A673 (cell line): ENCODE results near the gene MRTFA. TPM values are rescaled to one million over a fixed set of nuclear protein-coding genes. Genes with fewer than 3 reads are reported as not detected.
A peak's percentile ranks its signal among the peaks of the same experiment; 100 is the strongest.

Experiments used
- BruUV-seq: library from RNA; stranded (reverse); fragments of 400-500 nt; replicated peaks from 2 replicates; lab custom pipeline; 2021; lab: Mats Ljungman, UMichigan
- CTCF ChIA-PET: fragments of 300-600 bp; sonication (Branson Sonifier 250); formaldehyde crosslinking; loops from one replicate; lab custom pipeline; 2022; ENCODE audit warnings: antibody characterized with exemption; lab: Charles Lee
- POLR2A ChIA-PET: fragments of 300-600 bp; sonication (Branson Sonifier 250); formaldehyde crosslinking; loops from one replicate; lab custom pipeline; 2022; ENCODE audit warnings: antibody characterized with exemption; ENCODE audit not compliant: low non-redundant PET; lab: Charles Lee
- DNase-seq: peaks from one replicate; pipeline ENCODE4 v3.0.0-alpha.2; 2015; ENCODE audit warnings: low spot score
- H3K27ac ChIP-seq: fragments of 200-600 bp; sonication (generic); 2 replicates; pipeline ENCODE4 v1.5.1; 2016; ENCODE audit warnings: mixed run types, low read depth, mild to moderate bottlenecking, mixed read lengths, antibody characterized with exemption, low read length; ENCODE audit not compliant: poor library complexity, severe bottlenecking
- H3K27me3 ChIP-seq: fragments of 200-600 bp; sonication (generic); replicated peaks from 2 replicates; pipeline ENCODE4 v1.6.1; 2017; ENCODE audit warnings: mixed run types, low read depth, mild to moderate bottlenecking, mixed read lengths, antibody characterized with exemption, low read length; ENCODE audit not compliant: insufficient read depth, poor library complexity
- H3K36me3 ChIP-seq: fragments of 200-600 bp; sonication (generic); 2 replicates; pipeline ENCODE4 v1.6.1; 2016; ENCODE audit warnings: mixed run types, mild to moderate bottlenecking, mixed read lengths, antibody characterized with exemption, low read length; ENCODE audit not compliant: insufficient read depth, poor library complexity, severe bottlenecking
- H3K4me1 ChIP-seq: fragments of 200-600 bp; sonication (generic); 2 replicates; pipeline ENCODE4 v1.6.1; 2017; ENCODE audit warnings: mixed run types, mild to moderate bottlenecking, mixed read lengths, antibody characterized with exemption, low read length; ENCODE audit not compliant: insufficient read depth, poor library complexity, severe bottlenecking
- H3K4me3 ChIP-seq: fragments of 200-600 bp; sonication (generic); 2 replicates; pipeline ENCODE4 v1.5.1; 2016; ENCODE audit warnings: low read depth, mixed run types, mild to moderate bottlenecking, mixed read lengths, low read length; ENCODE audit not compliant: poor library complexity, severe bottlenecking
- H3K9me3 ChIP-seq: fragments of 200-600 bp; sonication (generic); 2 replicates; pipeline ENCODE4 v1.6.1; 2016; ENCODE audit warnings: mixed run types, low read depth, mild to moderate bottlenecking, mixed read lengths, antibody characterized with exemption, low read length; ENCODE audit not compliant: poor library complexity, severe bottlenecking
- CTCF ChIP-seq: fragments of 300-800, 200-600 bp; sonication (generic); conservative IDR thresholded peaks from 2 replicates; pipeline ENCODE4 v1.5.1; 2017; ENCODE audit warnings: low read depth, mild to moderate bottlenecking, antibody characterized with exemption, low read length, moderate library complexity, mixed read lengths
- EZH2 ChIP-seq: fragments of 200-600 bp; sonication (generic); IDR thresholded peaks from 2 replicates; pipeline ENCODE4 v1.6.1; 2017; ENCODE audit warnings: borderline replicate concordance, low read depth, mild to moderate bottlenecking, mixed read lengths, antibody characterized with exemption, low read length; ENCODE audit not compliant: poor library complexity, severe bottlenecking
- intact Hi-C: fragments of 100-400 bp; cut with micrococcal nuclease; formaldehyde crosslinking; loops from one replicate; pipeline ENCODE4 v1.10.0; 2022; ENCODE audit not compliant: unreplicated experiment
- total RNA-seq: library from RNA; stranded (reverse); gene quantifications from 2 replicates; pipeline ENCODE4 v1.2.3, GENCODE V29; 2021

The MRTFA gene
- total RNA-seq, 1 experiment from 2014 or later = 35.8 TPM

- H3K27ac ChIP-seq = no peak overlapping the region
- no peak for DNase-seq
- TF ChIP-seq CTCF (no peak), EZH2 (no peak)
- POLR2A ChIA-PET = no interaction called here
- intact Hi-C loops = no loop called here
- no TSS peak for BruUV-seq
- H3K4me3 ChIP-seq = no peak overlapping the region
- no peaks in the 10 kb centered on the region for H3K27me3 ChIP-seq
- H3K4me1 ChIP-seq = peaks cover 16% of the 10 kb centered on the region
- H3K9me3 ChIP-seq = no peaks in the 10 kb centered on the region
- CTCF ChIA-PET = interaction anchor here (1.2 kb wide), 1 partner anchor 16 kb away, joined by 5 read pairs; no protein-coding TSS in a partner anchor
- peaks cover 15% of the 10 kb centered on the region for H3K36me3 ChIP-seq
Measured at GRCh38 chr22:40420341-40421081, 216.0 kb downstream of the MRTFA start.

- ChIA-PET POLR2A (interaction anchor here (0.6 kb wide), 2 partner anchors 399 to 968 kb away, joined by 3 to 5 read pairs; no protein-coding TSS in a partner anchor), CTCF (interaction anchor here (0.6 to 1.2 kb wide), 2 partner anchors 17 to 641 kb away, joined by 4 to 5 read pairs; no protein-coding TSS in a partner anchor)
- Histone ChIP-seq H3K4me1 (peaks cover 16% of the 10 kb centered on the region), H3K9me3 (no peaks in the 10 kb centered on the region), H3K36me3 (peaks cover 15% of the 10 kb centered on the region), H3K4me3 (no peak overlapping the region), H3K27ac (no peak overlapping the region), H3K27me3 (no peaks in the 10 kb centered on the region)
- no peak for TF ChIP-seq CTCF
- no peak for TF ChIP-seq EZH2
- DNase-seq = no peak
- intact Hi-C loops = no loop called here
- no TSS peak for BruUV-seq
Measured at GRCh38 chr22:40419718-40420117, 216.8 kb downstream of the MRTFA start.

- H3K27ac ChIP-seq = peak overlapping the region; percentile 63
- no peaks in the 10 kb centered on the region for H3K9me3 ChIP-seq
- DNase-seq = peak; percentile 76
- BruUV-seq = no TSS peak
- intact Hi-C loops = no loop called here
- H3K27me3 ChIP-seq = no peaks in the 10 kb centered on the region
- H3K4me1 ChIP-seq = peaks cover 16% of the 10 kb centered on the region
- H3K4me3 ChIP-seq = no peak overlapping the region
- TF ChIP-seq EZH2 = no peak
- TF ChIP-seq CTCF = no peak
- peaks cover 15% of the 10 kb centered on the region for H3K36me3 ChIP-seq
- CTCF ChIA-PET = no interaction called here
- POLR2A ChIA-PET = interaction anchor here (0.6 kb wide), 1 partner anchor 223 kb away, joined by 8 read pairs; no protein-coding TSS in a partner anchor
Measured at GRCh38 chr22:40418366-40419201, 217.9 kb downstream of the MRTFA start.
